K562 (cell line): Measurements from ENCODE around the gene PTPN18. TPM values are rescaled to one million over a fixed set of nuclear protein-coding genes. Genes with fewer than 3 reads are reported as not detected.

ENCODE experiments used
- ATAC-seq: fragments of 200-7000 bp; cut with Tn5 transposase; 3 replicates; pipeline ENCODE4 v1.9.1; 2020; ENCODE audit warnings: moderate library complexity
- BruUV-seq: library from RNA; stranded (reverse); fragments of 400-500 nt; replicated peaks from 2 replicates; lab custom pipeline; 2021; lab: Mats Ljungman, UMichigan
- CTCF ChIA-PET: fragments of 300-600 bp; formaldehyde crosslinking; extraction: SDS; loops from one replicate; lab custom pipeline; 2021; ENCODE audit warnings: low intra/inter-chr PET ratio; lab: Yijun Ruan, JAX
- POLR2A ChIA-PET: fragments of 300-600, 350-650 bp; sonication (Branson Sonifier 250); formaldehyde crosslinking; extraction: SDS; loops from one replicate; lab custom pipeline; 2021; ENCODE audit warnings: antibody characterized with exemption, inconsistent platforms; lab: Yijun Ruan, JAX
- DNase-seq, 4 experiments: peaks; one replicate each; pipeline versions ENCODE4 v3.0.0 to v3.0.0-alpha.2; 2011 to 2018; ENCODE audit warnings: low spot score in 3 of 4, mixed read lengths in 3 of 4; ENCODE audit errors: extremely low read depth in 1 of 4
- FAIRE-seq: peaks from 2 replicates; lab custom pipeline; 2011; peaks lifted over from hg19 to GRCh38; lab: Jason Lieb, UNC
- H2AFZ ChIP-seq: 2 replicates; pipeline ENCODE4 v1.6.0; 2011; ENCODE audit warnings: low read depth, low read length, control low read depth, inconsistent platforms
- H3K27ac ChIP-seq: fragments of 200-600 bp; 3 replicates; pipeline ENCODE4 v1.8.0; 2011; ENCODE audit warnings: low read depth, mild to moderate bottlenecking, control low read depth, inconsistent platforms, low read length, moderate library complexity, mixed read lengths; ENCODE audit errors: extremely low read depth
- H3K27me3 ChIP-seq, 2 experiments: fragments of 300-600 bp in 1 of 2; 2 replicates in 1 of 2; 3 replicates in 1 of 2; pipeline versions ENCODE4 v1.6.0 to v1.8.0; 2011; ENCODE audit warnings: inconsistent platforms in 2 of 2, low read length in 2 of 2, mild to moderate bottlenecking in 1 of 2, mixed read lengths in 1 of 2, moderate library complexity in 1 of 2; ENCODE audit not compliant: control insufficient read depth in 2 of 2, insufficient read depth in 2 of 2
- H3K36me3 ChIP-seq: fragments of 300-600 bp; 3 replicates; pipeline ENCODE4 v1.8.0; 2011; ENCODE audit warnings: mild to moderate bottlenecking, low read length, inconsistent platforms; ENCODE audit not compliant: control insufficient read depth, insufficient read depth
- H3K4me1 ChIP-seq, 2 experiments: fragments of 200-600 bp in 1 of 2; replicated peaks in 1 of 2; 2 replicates in 1 of 2; 3 replicates in 1 of 2; pipeline versions ENCODE4 v1.5.1 to v1.8.0; 2011; ENCODE audit warnings: inconsistent platforms in 2 of 2, low read length in 2 of 2, mild to moderate bottlenecking in 1 of 2, mixed read lengths in 1 of 2, moderate library complexity in 1 of 2; ENCODE audit not compliant: control insufficient read depth in 2 of 2, insufficient read depth in 2 of 2
- H3K4me2 ChIP-seq: 2 replicates; pipeline ENCODE4 v1.6.1; 2011; ENCODE audit warnings: low read length, control low read depth, inconsistent platforms, mixed read lengths; ENCODE audit not compliant: insufficient read depth
- H3K4me3 ChIP-seq: fragments of 200-600 bp; sonication (generic), shearing (Covaris generic); 2 replicates; pipeline ENCODE4 v1.5.1; 2016; ENCODE audit warnings: control low read depth, inconsistent platforms
- H3K79me2 ChIP-seq: fragments of 200-600 bp; 3 replicates; pipeline ENCODE4 v1.8.0; 2011; ENCODE audit warnings: low read length, inconsistent platforms; ENCODE audit not compliant: control insufficient read depth, insufficient read depth
- H3K9ac ChIP-seq, 2 experiments: 2 replicates each; pipeline versions ENCODE4 v1.6.0 to v1.6.1; 2011; ENCODE audit warnings: low read depth in 2 of 2, low read length in 2 of 2, control low read depth in 1 of 2, inconsistent platforms in 1 of 2, mild to moderate bottlenecking in 1 of 2, mixed read lengths in 1 of 2; ENCODE audit not compliant: insufficient read depth in 1 of 2
- H3K9me1 ChIP-seq: one replicate; pipeline ENCODE4 v1.6.0; 2011; ENCODE audit warnings: inconsistent platforms, mild to moderate bottlenecking, low read length, moderate library complexity; ENCODE audit not compliant: control insufficient read depth, insufficient read depth
- H3K9me3 ChIP-seq: replicated peaks from 2 replicates; pipeline ENCODE4 v1.5.1; 2011; ENCODE audit warnings: low read depth, low read length, inconsistent platforms; ENCODE audit not compliant: control insufficient read depth, insufficient read depth
- H4K20me1 ChIP-seq: replicated peaks from 2 replicates; pipeline ENCODE4 v1.6.1; 2011; ENCODE audit warnings: low read length, inconsistent platforms, mixed read lengths; ENCODE audit not compliant: control insufficient read depth, insufficient read depth
- CHAMP1 ChIP-seq: fragments of 450-650 bp; IDR thresholded peaks from 2 replicates; pipeline ENCODE4 v1.6.1; 2016; ENCODE audit warnings: mild to moderate bottlenecking
- E2F5 ChIP-seq: sonication (generic); formaldehyde crosslinking; IDR thresholded peaks from 2 replicates; pipeline ENCODE4 v1.8.0; 2022; ENCODE audit warnings: mild to moderate bottlenecking, missing genetic modification reagents
- MEF2A ChIP-seq: IDR thresholded peaks from 2 replicates; pipeline ENCODE4 v1.6.1; 2011; ENCODE audit warnings: low read depth, mild to moderate bottlenecking, low read length, moderate library complexity; ENCODE audit not compliant: control insufficient read depth
- TCFL5 ChIP-seq: fragments of 250-450 bp; sonication (Bioruptor Pico); conservative IDR thresholded peaks from 2 replicates; pipeline ENCODE4 v1.6.1; 2021; ENCODE audit warnings: mild to moderate bottlenecking, moderate library complexity, matching md5 sums
- ZNF263 ChIP-seq: sonication (generic); formaldehyde crosslinking; IDR thresholded peaks from 2 replicates; pipeline ENCODE4 v1.8.0; 2022; ENCODE audit warnings: mild to moderate bottlenecking, missing genetic modification reagents, borderline replicate concordance
- ZNF431 ChIP-seq: sonication (generic); formaldehyde crosslinking; IDR thresholded peaks from 2 replicates; pipeline ENCODE4 v1.8.0; 2022; ENCODE audit warnings: mild to moderate bottlenecking, missing genetic modification reagents
- WGBS: fragments of 100-300 bp; shearing (Covaris generic); methylation state at CpG from one replicate; pipeline ENCODE4 v1.1.6; 2016; ENCODE audit warnings: low coverage, mixed read lengths; ENCODE audit not compliant: insufficient coverage; ENCODE audit errors: missing lambda C conversion rate; 5-methylcytosine and 5-hydroxymethylcytosine counted together
- in situ Hi-C: fragments of 300-500 bp; cut with MboI; formaldehyde crosslinking; loops from 4 replicates; pipeline ENCODE4 v1.15.0; 2018; ENCODE audit warnings: inconsistent platforms, mixed read lengths
- intact Hi-C: fragments of 100-400 bp; cut with micrococcal nuclease; formaldehyde crosslinking; loops from 2 replicates; pipeline ENCODE4 v1.14.2; 2022
- polyA plus RNA-seq, 8 experiments: library from polyadenylated mRNA; depleted of rRNA in 4 of 8; stranded (reverse) in 5 of 8; unstranded in 3 of 8; fragments of >200 nt; fragmentation: Nextera tagmentation in 2 of 8; fragmentation: Illumina TruSeq in 1 of 8; extraction: Ambion mirVana in 2 of 8; extraction: Trizol in 1 of 8; gene quantifications; 2 replicates each; pipeline versions ENCODE4 v1.2.1 to v1.2.3, GENCODE V29; 2011 to 2014; ENCODE audit warnings: inconsistent platforms in 1 of 8, missing spikeins in 1 of 8
- total RNA-seq, 7 experiments: library from RNA; depleted of rRNA in 6 of 7; stranded (reverse); fragments of >200 nt in 6 of 7; fragmentation: Illumina TruSeq in 2 of 7; extraction: Trizol in 2 of 7; gene quantifications; 2 replicates each; pipeline versions ENCODE4 v1.2.1 to v1.2.3, GENCODE V29; 2011 to 2021; ENCODE audit warnings: low replicate concordance in 1 of 7

PTPN18 gene
- total and polyA plus RNA-seq, 9 of the 15 experiments (the other 6 are each of a cell fraction or from before 2014, with no cell fraction given), result 11.6 to 90.7 (median 49.6) TPM

DNA sequence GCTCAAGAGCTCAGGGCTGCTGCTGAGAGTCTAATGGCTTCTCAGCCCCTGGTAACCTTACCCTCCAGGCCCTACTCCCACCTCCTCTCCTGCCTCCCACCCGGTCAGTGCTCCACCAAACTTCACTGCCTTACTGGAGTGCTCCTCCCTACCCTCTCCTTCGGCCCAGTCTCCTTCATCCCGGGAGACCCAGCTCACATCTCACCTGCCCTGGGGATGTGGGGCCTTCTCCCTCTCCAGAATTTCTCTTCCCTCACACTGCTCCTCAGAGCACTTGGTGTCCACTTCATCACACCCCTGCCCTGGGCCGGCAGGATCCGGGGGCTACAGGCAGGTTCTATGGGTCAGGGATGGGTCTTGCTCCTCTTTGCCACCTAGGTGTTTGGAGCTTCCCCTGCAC, 21.6 kb downstream of the PTPN18 start:
- H3K36me3 ChIP-seq, result peaks cover 21% of the 10 kb centered on the region; the same call in 2 of the 3 replicates
- ChIA-PET POLR2A (interaction anchor here (0.7 to 4.0 kb wide), 3 partner anchors 16 to 196 kb away, joined by 3 to 18 read pairs (median 3); partner anchors contain the start of genes PTPN18 and SMPD4), CTCF (no interaction called here)
- H4K20me1 ChIP-seq, result no peaks in the 10 kb centered on the region
- TF ChIP-seq MEF2A (no peak), ZNF263 (CRISPR knock-in tag) (peak; percentile 48; the same call in 1 of the 2 replicates)
- 80% methylated on average over 5 of the region's 5 CpGs for WGBS
- H3K9ac ChIP-seq, result peak overlapping the region in 1 of 2 experiments; percentile 54; a peak in 1 of 4 replicates
- no peak for FAIRE-seq
- peaks cover 2% of the 10 kb centered on the region; the same call in 1 of the 2 replicates for H3K9me3 ChIP-seq
- H3K79me2 ChIP-seq, result peaks cover 26% of the 10 kb centered on the region
- no peak overlapping the region for H2AFZ ChIP-seq
- intact Hi-C loops (no loop called here), in situ Hi-C loops (loop anchor here (25.0 kb wide), 1 partner anchor 210 kb away; the partner anchor contains the start of gene CFC1)
- no peak overlapping the region for H3K27ac ChIP-seq
- no peak overlapping the region for H3K4me3 ChIP-seq
- no peaks in the 10 kb centered on the region for H3K27me3 ChIP-seq
- peaks cover 40 to 60% of the 10 kb centered on the region in 2 experiments for H3K4me1 ChIP-seq
- BruUV-seq, result no TSS peak
- no peaks in the 10 kb centered on the region for H3K9me1 ChIP-seq
- ATAC-seq, result no peak
- H3K4me2 ChIP-seq, result no peak overlapping the region
- no peak for DNase-seq

DNA sequence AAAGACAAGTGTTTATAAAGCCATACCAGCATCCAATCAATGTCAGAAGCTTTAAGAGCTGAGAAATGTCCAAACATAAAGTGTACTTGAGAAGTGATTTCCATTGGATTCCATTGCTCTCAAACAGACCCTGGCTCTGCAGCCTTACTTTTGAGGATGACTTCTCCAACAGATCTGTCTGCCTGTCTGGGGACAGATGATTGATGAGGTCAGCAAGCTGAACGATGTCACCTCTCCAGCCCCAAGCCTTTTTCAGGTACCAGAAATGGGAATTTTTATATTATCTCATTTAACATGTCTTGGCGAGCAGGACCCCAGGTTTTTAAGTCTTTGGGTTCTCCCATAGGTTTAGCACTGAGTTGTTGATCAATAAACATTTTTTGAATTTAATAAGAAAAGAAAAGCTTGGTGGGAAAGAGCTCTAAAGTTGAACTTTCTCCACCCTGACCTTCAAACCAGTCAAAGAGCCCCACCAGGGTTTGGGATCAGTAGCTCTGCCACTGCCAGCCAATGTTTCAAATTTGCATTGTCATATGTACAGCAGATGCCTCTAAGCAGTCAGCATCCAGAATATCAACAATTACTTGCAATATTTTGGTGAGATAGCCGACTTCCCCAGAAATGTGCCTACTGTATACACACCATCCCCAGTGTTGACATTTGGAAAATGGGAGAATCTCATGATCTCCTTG, 22.5 kb downstream of the PTPN18 start:
- Histone ChIP-seq H3K27ac (peak overlapping the region; percentile 81), H3K27me3 (no peaks in the 10 kb centered on the region), H4K20me1 (no peaks in the 10 kb centered on the region), H3K36me3 (peaks cover 21% of the 10 kb centered on the region; the same call in 2 of the 3 replicates), H3K9me3 (peaks cover 2% of the 10 kb centered on the region; the same call in 1 of the 2 replicates), H2AFZ (peak overlapping the region; percentile 25; the same call in 1 of the 2 replicates), H3K4me2 (no peak overlapping the region; the same call in 1 of the 2 replicates), H3K9me1 (no peaks in the 10 kb centered on the region), H3K4me1 (peaks cover 32 to 59% of the 10 kb centered on the region in 2 experiments), H3K9ac (0 out of 4 replicates have a peak overlapping the region, but pooled peaks of 1 of the 2 experiments have one; percentile 0), H3K79me2 (peaks cover 18% of the 10 kb centered on the region), H3K4me3 (no peak overlapping the region)
- ChIA-PET CTCF (no interaction called here), POLR2A (interaction anchor here (0.7 to 4.0 kb wide), 6 partner anchors 9 to 197 kb away, joined by 3 to 18 read pairs (median 5); partner anchors contain the start of genes IMP4, PTPN18 and SMPD4)
- no peak for FAIRE-seq
- intact Hi-C loops, result no loop called here
- in situ Hi-C loops, result loop anchor here (25.0 kb wide), 1 partner anchor 209 kb away; the partner anchor contains the start of gene CFC1
- 28% methylated on average over 3 of the region's 3 CpGs for WGBS
- no TSS peak for BruUV-seq
- peak; percentile 11 for ATAC-seq
- peak in 2 of 4 experiments; percentile 43 to 46 for DNase-seq
- TF ChIP-seq TCFL5 (CRISPR knock-in tag), result no peak
- no peak for TF ChIP-seq ZNF431 (CRISPR knock-in tag)
- no peak for TF ChIP-seq E2F5 (CRISPR knock-in tag)
- TF ChIP-seq CHAMP1, result no peak
